OCI-LY7 (cell line): ENCODE data around the gene WNT7B.

Experiments used
- CTCF ChIP-seq: fragments of 200-600 bp; sonication (generic); conservative IDR thresholded peaks from 2 replicates; pipeline ENCODE4 v1.5.1; 2014; ENCODE audit warnings: mild to moderate bottlenecking, antibody characterized with exemption, low read length, moderate library complexity, mixed read lengths
- EZH2phosphoT487 ChIP-seq: fragments of 200-600 bp; sonication (generic); IDR thresholded peaks from 2 replicates; pipeline ENCODE4 v1.6.1; 2018; ENCODE audit warnings: low read depth, borderline replicate concordance, mild to moderate bottlenecking, mixed run types, antibody characterized with exemption, low read length, moderate library complexity, mixed read lengths

GRCh38 chr22:45917146-45917545, 59.8 kb downstream of the WNT7B start:
- TF ChIP-seq CTCF = no peak
- no peak for TF ChIP-seq EZH2phosphoT487
